ENCODE data around the gene EPS8. TPM values are rescaled to one million over a fixed set of nuclear protein-coding genes. Genes with fewer than 3 reads are reported as not detected.

EPS8 gene
- total RNA-seq, 1 donor from 2014 or later, result 1.9 TPM

DNA sequence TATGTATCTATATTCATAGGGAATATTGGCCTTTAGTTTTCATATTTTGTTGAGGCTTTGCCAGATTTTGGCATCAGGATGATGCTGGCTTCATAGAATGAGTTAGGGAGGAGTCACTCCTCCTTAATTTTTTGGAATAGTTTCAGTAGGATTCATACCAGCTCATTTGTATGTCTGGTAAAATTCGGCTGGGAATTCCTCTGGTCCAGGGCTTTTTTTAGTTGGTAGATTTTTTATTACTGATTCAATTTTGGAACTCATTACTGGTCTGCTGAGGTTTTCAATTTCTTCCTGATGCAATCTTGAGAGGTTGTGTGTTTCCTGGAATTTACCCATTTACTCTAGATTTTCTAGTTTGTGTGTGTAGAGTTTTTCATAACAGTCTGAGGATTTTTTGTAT lies 175.2 kb downstream of the EPS8 start:
- intact Hi-C loops (cut with micrococcal nuclease), result no loop called here

DNA sequence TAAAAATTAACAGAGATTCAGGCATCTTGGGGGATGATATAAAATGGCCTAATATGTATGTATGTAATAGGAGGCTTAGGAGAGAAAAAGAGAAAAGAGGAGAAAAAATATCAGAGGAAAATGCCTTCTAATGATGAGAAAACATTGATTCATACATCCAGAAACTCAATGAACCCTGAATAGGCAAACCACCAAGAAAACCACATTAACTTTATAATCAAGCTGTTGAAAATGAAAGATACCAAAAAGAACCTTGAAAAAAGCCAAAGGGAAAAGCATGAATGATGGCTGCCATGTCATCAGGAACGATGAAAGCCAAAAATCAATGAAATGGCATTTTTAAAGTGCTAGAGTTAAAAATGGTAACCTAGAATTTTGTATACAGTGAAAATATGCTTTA lies 180.2 kb downstream of the EPS8 start:
- intact Hi-C loops (cut with micrococcal nuclease), result no loop called here

GRCh38 chr12:15608406-15608805 lies 180.8 kb downstream of the EPS8 start:
- intact Hi-C loops (cut with micrococcal nuclease), result no loop called here

DNA sequence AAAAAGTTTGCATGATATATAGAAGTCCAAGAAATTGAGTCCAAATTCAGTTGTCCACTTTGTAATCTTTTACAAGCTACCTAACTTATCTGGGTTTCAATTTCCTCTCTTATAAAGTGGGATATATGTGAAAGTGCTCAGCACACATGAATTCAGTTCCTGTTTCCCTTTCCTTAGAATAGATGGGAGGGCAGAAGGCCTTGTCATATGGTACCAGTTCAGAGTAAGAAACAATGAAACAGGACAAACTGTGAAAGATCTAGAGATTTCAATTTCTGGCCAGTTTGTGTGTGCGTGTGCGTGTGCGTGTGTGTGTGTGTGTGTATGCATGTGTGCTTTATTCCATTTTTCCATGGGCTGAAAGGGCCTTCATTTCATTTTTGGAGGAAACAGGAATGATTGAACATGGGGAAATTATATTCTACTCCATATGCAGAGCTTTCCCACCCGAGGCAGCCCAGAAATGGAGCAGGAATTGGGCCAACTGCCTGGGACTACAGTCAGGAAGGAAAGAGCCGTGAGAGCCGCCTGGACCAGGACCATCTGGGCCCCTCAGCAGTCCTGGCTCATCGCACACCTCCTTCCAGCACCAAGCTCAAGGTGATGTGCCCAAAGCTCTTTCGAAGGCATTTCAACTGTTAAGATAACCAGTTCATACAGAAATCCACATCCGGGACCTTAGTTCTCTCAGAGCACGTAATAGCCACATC lies 183.2 kb downstream of the EPS8 start:
- intact Hi-C loops (cut with micrococcal nuclease), result no loop called here

DNA sequence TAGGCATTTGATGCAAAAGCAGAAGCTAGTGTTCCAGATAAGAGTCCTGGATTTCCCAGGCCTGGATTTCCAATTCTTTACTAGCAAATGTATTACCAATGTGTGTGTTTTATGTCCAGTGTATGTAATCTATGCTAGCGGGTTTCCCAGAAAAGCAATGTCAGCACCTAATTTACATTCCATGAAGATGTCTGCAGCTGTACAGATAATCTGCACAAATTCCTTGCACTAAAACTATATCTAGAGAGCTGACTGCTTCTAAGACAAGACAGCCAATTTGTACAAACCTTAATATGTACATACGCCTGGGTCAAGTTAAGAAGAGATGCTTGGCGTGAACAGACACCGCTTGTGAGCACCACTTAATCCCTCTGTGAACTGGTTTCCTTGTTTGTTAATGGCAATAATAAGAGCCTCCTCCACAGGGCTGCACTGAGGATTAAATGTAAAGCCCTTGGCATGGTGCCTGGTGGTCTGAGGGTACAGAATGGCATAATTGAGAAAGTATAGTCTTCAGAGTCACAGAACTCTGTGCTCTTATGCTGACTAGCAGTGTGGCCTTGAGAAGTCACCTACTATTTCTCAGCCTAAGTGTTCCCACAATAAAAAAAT lies 185.6 kb downstream of the EPS8 start:
- intact Hi-C loops (cut with micrococcal nuclease), result no loop called here

DNA sequence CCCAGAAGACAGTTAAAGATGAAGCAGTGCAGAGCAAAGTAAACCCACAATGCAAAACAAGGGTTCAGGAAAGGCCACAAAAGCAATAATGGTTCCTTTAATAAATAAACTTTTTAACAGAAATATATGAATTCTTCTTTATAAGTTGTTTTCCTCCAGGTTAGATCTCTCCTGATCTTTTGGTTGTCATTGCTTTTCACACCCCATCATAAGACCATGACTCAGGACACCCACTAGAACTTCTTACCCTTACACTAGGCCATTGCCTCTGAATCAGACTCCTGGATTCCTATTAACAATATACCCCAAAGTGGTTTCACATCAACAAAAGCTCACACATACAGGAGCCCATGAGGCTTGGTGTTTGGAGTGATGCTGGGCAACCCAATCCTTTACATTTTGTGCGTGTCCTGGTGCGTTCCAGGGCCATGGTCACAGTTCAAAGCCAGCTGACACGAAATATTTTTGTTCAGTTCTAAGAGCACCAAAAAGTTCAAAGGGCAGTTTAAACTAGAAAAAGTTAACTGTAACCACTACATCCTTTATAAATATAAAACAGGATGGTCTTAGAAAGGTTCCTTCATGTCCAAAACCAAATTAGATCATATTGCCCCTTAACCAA lies 187.0 kb downstream of the EPS8 start:
- intact Hi-C loops (cut with micrococcal nuclease), result no loop called here

GRCh38 chr12:15601210-15601800 lies 187.9 kb downstream of the EPS8 start:
- intact Hi-C loops (cut with micrococcal nuclease), result no loop called here

DNA sequence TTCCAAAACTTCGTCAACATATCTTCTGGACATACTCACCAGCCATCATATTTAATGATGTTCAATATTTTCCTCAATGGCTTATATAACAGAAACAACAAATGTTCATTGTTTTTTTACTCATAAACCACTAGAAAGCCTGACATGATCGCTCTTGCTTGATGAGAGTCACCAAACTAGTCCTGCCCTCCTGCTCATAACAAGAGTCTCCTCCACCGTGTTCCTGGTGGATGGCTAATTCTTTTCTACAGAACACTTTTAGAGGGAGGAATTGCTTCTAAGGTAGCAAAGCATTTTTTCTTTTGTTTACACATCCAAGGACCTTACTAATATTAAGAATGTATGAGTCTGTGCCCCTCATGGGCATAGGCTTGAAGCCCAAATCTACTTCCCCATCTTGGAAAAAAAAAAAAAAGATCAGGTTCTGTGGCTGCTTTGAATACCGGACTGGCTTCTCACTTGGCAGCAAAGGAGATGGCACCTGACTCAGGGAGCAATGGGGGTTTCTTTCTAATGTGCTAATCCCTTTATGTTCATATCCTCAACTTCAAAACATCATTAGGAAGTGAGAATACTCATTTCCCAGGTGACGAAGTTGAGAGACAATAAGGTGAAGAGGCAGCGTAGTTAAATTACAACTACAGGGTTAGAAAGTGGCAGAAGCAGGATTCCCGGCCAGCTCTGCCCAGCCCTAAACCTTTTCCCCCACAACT lies 188.8 kb downstream of the EPS8 start:
- intact Hi-C loops (cut with micrococcal nuclease), result no loop called here

GRCh38 chr12:15599266-15600037 lies 189.7 kb downstream of the EPS8 start:
- intact Hi-C loops (cut with micrococcal nuclease), result no loop called here

GRCh38 chr12:15597125-15597830 lies 191.9 kb downstream of the EPS8 start:
- intact Hi-C loops (cut with micrococcal nuclease), result no loop called here

DNA sequence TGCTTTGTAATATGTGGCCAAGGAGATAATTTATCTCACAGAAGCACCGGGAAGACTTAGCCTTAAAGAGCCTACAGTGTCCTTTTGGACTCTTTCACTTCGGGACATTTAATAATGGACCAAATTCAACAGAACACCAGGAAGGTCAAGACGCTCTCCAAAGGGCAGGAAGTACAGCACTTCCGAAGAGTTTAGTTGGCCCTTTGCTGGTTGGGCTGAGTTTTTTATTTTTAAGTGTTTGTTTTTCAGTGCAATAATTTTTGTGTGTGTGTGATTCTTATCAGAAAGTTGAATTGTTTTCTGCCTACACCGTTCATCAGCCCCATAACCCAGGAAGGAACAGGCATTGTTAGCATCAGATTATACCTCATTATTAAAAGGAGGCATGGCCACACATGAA lies 193.0 kb downstream of the EPS8 start:
- intact Hi-C loops (cut with micrococcal nuclease), result no loop called here

- intact Hi-C loops (cut with micrococcal nuclease), result loop anchor here (5.0 kb wide), 1 partner anchor 179 kb away; no protein-coding TSS in a partner anchor
Observed at GRCh38 chr12:15592934-15593333, 196.3 kb downstream of the EPS8 start.

DNA sequence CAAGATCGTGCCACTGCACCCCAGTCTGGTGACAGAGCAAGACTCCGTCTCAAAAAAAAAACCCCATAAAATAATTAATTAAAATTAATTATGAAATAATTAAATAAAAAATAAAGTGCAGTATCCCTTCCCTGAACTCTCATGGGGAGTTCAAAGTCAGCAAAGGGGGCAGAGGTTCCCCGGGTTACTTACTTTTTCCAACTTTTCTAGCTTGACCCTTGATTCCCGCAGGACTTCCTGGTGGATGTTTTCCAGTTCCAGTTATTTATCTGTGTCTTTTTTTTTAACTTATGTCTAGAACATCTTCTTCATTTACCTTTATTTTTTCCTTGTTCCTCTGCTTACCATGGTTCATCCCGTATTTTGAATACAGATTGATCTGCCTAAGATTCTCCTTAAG lies 197.4 kb downstream of the EPS8 start:
- intact Hi-C loops (cut with micrococcal nuclease), result loop anchor here (5.0 kb wide), 1 partner anchor 180 kb away; no protein-coding TSS in a partner anchor

GRCh38 chr12:15590180-15590826 lies 198.9 kb downstream of the EPS8 start:
- intact Hi-C loops (cut with micrococcal nuclease), result loop anchor here (1.0 to 5.0 kb wide), 4 partner anchors 182 to 309 kb away; partner anchors contain the start of gene EPS8

GRCh38 chr12:15589328-15590032 lies 199.7 kb downstream of the EPS8 start:
- intact Hi-C loops (cut with micrococcal nuclease), result loop anchor here (1.0 to 5.0 kb wide), 4 partner anchors 183 to 310 kb away; partner anchors contain the start of gene EPS8

DNA sequence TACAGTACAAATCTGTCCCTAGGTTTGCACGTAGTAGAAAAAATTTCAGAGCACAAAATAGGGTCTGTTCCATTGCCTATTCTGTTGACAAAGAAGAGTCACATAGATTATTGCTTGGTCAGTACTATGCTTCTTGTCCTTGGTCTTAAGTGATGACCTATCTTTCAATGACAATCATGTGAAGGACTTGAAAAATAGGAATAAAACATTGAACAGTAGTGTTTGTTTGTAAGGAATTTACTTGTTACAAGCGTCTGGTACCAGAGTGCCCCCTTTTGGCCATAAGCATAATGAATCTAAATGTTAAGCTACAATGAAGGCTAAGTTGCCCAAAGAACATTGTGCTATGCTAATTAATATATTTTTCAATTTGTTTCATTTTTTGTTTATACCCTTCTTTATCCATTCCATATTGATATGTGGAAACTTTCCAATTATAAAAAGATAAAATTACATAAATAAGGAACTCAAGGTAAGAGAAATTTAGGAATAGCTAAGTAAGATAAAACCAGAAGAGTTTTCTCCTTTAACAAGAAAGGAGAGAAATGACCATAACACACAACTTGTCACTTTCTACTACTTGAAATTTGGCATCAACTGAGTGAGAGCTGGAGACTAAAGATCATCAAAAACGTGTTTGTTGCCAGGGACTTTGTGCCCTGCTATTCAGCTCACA lies 204.7 kb downstream of the EPS8 start:
- intact Hi-C loops (cut with micrococcal nuclease), result loop anchor here (1.0 to 5.0 kb wide), 3 partner anchors 52 to 362 kb away; partner anchors contain the start of gene RERG

DNA sequence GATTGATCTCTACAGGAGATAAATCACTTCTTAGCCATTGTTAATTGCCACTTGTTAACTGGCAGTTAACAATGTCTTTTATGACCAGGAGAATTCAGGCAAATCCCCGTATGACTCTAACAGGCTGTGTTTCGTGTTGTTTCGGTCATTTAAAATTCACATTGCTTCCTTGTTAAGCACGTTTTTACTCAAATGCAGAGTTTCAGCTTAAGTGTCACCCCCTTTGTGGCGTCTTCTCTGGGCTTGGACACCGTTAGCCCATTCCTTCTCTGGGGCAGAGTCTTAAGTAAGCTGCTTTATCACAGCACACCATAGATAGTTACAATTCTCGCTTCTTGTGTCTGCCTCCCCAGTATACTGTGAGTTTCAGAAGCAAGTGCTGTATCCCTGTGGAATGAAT lies 205.4 kb downstream of the EPS8 start:
- intact Hi-C loops (cut with micrococcal nuclease), result loop anchor here (1.0 to 5.0 kb wide), 3 partner anchors 52 to 362 kb away; partner anchors contain the start of gene RERG

GRCh38 chr12:15581006-15581405 lies 208.2 kb downstream of the EPS8 start:
- intact Hi-C loops (cut with micrococcal nuclease), result loop anchor here (5.0 kb wide), 1 partner anchor 359 kb away; the partner anchor contains the start of gene RERG

Measured in T-helper 2 cell treated with Interferon-gamma antibody and Interleukin-4, amounts not matched to agents 100 ng/mL and 5 ng/mL, for 36 hours (primary cell).